ENCODE results near the gene C7orf57.

C7orf57 gene

DNA sequence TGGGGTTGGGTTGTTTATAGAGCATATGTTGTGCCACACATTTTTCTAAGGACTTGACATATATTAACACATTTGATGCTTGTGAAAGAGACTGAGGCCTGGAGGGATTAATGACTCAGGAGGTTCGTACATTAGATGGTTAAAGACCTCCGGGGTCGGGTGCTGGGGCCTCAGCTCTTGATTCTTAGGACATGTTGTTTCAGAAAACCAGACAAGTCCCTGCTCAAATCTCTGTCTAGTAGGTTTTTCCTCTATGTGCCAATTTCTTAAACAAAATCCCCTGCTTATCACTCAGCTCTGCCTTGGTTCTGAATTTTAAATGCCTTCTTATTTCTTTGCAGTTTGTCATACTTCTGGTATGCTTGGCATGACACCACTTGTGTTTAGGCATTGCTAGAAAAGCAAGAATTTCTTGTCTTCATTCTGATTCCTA is 59.5 kb downstream of the C7orf57 start:
- H3K4me2 ChIP-seq (ENCODE audit: insufficient read depth, low read length), result no peak overlapping the region
- H3K36me3 ChIP-seq (ENCODE audit: insufficient read depth, low read length), result no peaks in the 10 kb centered on the region
- no peaks in the 10 kb centered on the region for H3K27me3 ChIP-seq (ENCODE audit: insufficient read depth, low read length, poor library complexity)
- H3K9ac ChIP-seq (ENCODE audit: low read depth, low read length), result no peak overlapping the region
- H3K4me3 ChIP-seq (ENCODE audit: low read depth in 1 of 2, low read length in 2 of 2), result no peak overlapping the region
- H2AFZ ChIP-seq (ENCODE audit: low read depth, low read length), result no peak overlapping the region
- H4K20me1 ChIP-seq (ENCODE audit: insufficient read depth, low read length), result no peaks in the 10 kb centered on the region; the same call in 1 of the 2 replicates
- no peaks in the 10 kb centered on the region for H3K4me1 ChIP-seq (ENCODE audit: insufficient read depth, low read length)
- TF ChIP-seq, protein P1, sequence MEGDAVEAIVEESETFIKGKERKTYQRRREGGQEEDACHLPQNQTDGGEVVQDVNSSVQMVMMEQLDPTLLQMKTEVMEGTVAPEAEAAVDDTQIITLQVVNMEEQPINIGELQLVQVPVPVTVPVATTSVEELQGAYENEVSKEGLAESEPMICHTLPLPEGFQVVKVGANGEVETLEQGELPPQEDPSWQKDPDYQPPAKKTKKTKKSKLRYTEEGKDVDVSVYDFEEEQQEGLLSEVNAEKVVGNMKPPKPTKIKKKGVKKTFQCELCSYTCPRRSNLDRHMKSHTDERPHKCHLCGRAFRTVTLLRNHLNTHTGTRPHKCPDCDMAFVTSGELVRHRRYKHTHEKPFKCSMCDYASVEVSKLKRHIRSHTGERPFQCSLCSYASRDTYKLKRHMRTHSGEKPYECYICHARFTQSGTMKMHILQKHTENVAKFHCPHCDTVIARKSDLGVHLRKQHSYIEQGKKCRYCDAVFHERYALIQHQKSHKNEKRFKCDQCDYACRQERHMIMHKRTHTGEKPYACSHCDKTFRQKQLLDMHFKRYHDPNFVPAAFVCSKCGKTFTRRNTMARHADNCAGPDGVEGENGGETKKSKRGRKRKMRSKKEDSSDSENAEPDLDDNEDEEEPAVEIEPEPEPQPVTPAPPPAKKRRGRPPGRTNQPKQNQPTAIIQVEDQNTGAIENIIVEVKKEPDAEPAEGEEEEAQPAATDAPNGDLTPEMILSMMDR (IDR thresholded peaks at IDR 0.05; ENCODE audit: borderline replicate concordance, extremely low read depth, low read length, poor library complexity, severe bottlenecking), result no peak
- no peak for TF ChIP-seq EZH2 (IDR thresholded peaks at IDR 0.05; ENCODE audit: borderline replicate concordance, low read depth, low read length, severe bottlenecking)
- DNase-seq (no peak), ATAC-seq (ENCODE audit: insufficient read depth, low read depth) (no peak)
- no peak overlapping the region for H3K27ac ChIP-seq (ENCODE audit: low read length)
- H3K9me3 ChIP-seq (ENCODE audit: insufficient read depth, low read length, severe bottlenecking), result no peaks in the 10 kb centered on the region
- H3K79me2 ChIP-seq (ENCODE audit: insufficient read depth, low read length), result no peaks in the 10 kb centered on the region

DNA sequence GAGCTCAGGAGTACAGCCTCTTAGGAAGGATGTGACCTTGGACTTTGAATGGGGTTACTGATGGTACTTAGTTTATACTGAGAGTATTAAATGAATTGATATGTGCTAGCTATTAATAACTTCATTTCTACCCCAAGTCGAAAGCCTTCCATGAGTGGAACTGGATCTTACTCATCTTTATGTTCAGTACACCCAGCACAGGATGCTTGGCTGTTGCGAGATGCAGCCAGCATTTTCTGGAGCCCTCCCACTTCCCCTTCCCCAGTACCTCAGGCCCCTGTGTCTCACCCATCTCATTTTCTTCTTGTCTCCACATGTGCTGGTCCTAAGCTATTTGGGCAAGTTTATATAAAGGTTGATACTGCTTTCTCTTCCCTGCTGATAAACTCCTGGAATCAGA is 60.9 kb downstream of the C7orf57 start:
- H3K4me1 ChIP-seq (ENCODE audit: insufficient read depth, low read length), result no peaks in the 10 kb centered on the region
- no peak for DNase-seq
- no peak overlapping the region for H3K27ac ChIP-seq (ENCODE audit: low read length)
- no peak for ATAC-seq (ENCODE audit: insufficient read depth, low read depth)
- H3K27me3 ChIP-seq (ENCODE audit: insufficient read depth, low read length, poor library complexity), result no peaks in the 10 kb centered on the region
- no peaks in the 10 kb centered on the region for H3K79me2 ChIP-seq (ENCODE audit: insufficient read depth, low read length)
- no peak overlapping the region for H3K9ac ChIP-seq (ENCODE audit: low read depth, low read length)
- no peaks in the 10 kb centered on the region; the same call in 1 of the 2 replicates for H4K20me1 ChIP-seq (ENCODE audit: insufficient read depth, low read length)
- TF ChIP-seq, protein P1 (IDR thresholded peaks at IDR 0.05; ENCODE audit: borderline replicate concordance, extremely low read depth, low read length, poor library complexity, severe bottlenecking), result no peak
- no peak for TF ChIP-seq EZH2 (IDR thresholded peaks at IDR 0.05; ENCODE audit: borderline replicate concordance, low read depth, low read length, severe bottlenecking)
- H3K9me3 ChIP-seq (ENCODE audit: insufficient read depth, low read length, severe bottlenecking), result no peaks in the 10 kb centered on the region
- H3K4me3 ChIP-seq (ENCODE audit: low read depth in 1 of 2, low read length in 2 of 2), result no peak overlapping the region
- H3K36me3 ChIP-seq (ENCODE audit: insufficient read depth, low read length), result no peaks in the 10 kb centered on the region
- H3K4me2 ChIP-seq (ENCODE audit: insufficient read depth, low read length), result no peak overlapping the region
- no peak overlapping the region for H2AFZ ChIP-seq (ENCODE audit: low read depth, low read length)

DNA sequence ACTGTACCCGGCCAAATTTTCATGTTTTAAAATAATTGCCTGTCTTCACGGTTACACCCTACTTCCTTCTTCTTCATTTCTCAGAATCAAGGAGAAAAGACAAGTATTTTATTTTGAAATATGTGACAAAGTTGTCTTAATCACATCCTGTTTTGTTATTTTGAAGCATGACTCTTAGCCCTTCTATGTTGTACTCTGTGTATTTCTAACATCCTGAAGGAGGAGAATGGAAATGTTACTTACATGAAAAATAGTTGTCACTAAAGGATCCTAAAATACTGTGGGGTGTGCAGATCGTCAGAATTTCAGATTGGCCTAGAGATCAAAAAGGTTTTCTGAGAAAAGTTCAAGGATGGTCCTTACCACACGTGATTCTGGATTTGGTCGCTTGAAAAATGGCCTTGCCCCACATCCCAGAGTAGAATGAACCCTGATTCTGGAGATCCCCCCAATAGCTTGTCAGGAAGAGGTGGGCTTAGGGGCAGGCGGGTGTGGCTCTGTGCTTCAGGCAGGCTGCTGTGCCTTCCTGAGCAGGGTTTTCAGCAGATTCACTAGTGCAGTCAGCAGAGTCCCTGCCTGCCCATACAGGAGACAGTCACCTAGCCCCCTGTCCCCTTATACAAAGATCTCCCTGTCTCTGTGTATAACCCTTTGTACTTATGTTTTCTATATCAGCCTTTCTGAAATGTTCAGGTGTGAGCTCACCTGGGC is 62.3 kb downstream of the C7orf57 start:
- Histone ChIP-seq H3K4me3 (ENCODE audit: low read depth in 1 of 2, low read length in 2 of 2) (no peak overlapping the region), H4K20me1 (ENCODE audit: insufficient read depth, low read length) (no peaks in the 10 kb centered on the region; the same call in 1 of the 2 replicates), H3K4me1 (ENCODE audit: insufficient read depth, low read length) (no peaks in the 10 kb centered on the region), H3K9me3 (ENCODE audit: insufficient read depth, low read length, severe bottlenecking) (no peaks in the 10 kb centered on the region), H3K79me2 (ENCODE audit: insufficient read depth, low read length) (no peaks in the 10 kb centered on the region), H3K36me3 (ENCODE audit: insufficient read depth, low read length) (no peaks in the 10 kb centered on the region), H3K27me3 (ENCODE audit: insufficient read depth, low read length, poor library complexity) (no peaks in the 10 kb centered on the region), H2AFZ (ENCODE audit: low read depth, low read length) (no peak overlapping the region), H3K9ac (ENCODE audit: low read depth, low read length) (no peak overlapping the region), H3K27ac (ENCODE audit: low read length) (no peak overlapping the region), H3K4me2 (ENCODE audit: insufficient read depth, low read length) (no peak overlapping the region)
- no peak for ATAC-seq (ENCODE audit: insufficient read depth, low read depth)
- DNase-seq, result no peak
- TF ChIP-seq EZH2 (IDR thresholded peaks at IDR 0.05; ENCODE audit: borderline replicate concordance, low read depth, low read length, severe bottlenecking), result no peak
- TF ChIP-seq, protein P1 (IDR thresholded peaks at IDR 0.05; ENCODE audit: borderline replicate concordance, extremely low read depth, low read length, poor library complexity, severe bottlenecking), result no peak

Measured in DND-41 (cell line).